GM19438 (cell line): ENCODE data around the gene CNTRL.
A peak's percentile ranks its signal among the peaks of the same experiment; 100 is the strongest.
"Not testable (repeated sequence)": the region's sequence is repeated elsewhere in the genome, so short reads cannot be mapped to it uniquely, and the experiment has no call there.

Experiments
- ATAC-seq: cut with Tn5 transposase; IDR thresholded peaks from one replicate; pipeline ENCODE4 v1.9.1; 2021; ENCODE audit warnings: low read depth; ENCODE audit not compliant: unreplicated experiment

Gene CNTRL

GRCh38 chr9:121067640-121068039, 7.1 kb upstream of the CNTRL start:
- no peak for ATAC-seq

GRCh38 chr9:121069396-121069795, 5.4 kb upstream of the CNTRL start:
- no peak for ATAC-seq

- no peak for ATAC-seq
These were observed 3.4 kb upstream of the CNTRL start for GRCh38 chr9:121071370-121071755.

- no peak for ATAC-seq
These were observed 2.9 kb upstream of the CNTRL start for GRCh38 chr9:121071756-121072421.

GRCh38 chr9:121073038-121073437, 1.7 kb upstream of the CNTRL start:
- no peak for ATAC-seq

GRCh38 chr9:121075251-121076036, 689 bp downstream of the CNTRL start:
- ATAC-seq: peak; percentile 9

GRCh38 chr9:121082075-121082474, 7.3 kb downstream of the CNTRL start:
- no peak for ATAC-seq

GRCh38 chr9:121085661-121086060, 10.9 kb downstream of the CNTRL start:
- ATAC-seq: no peak

- no peak for ATAC-seq
These were observed 13.8 kb downstream of the CNTRL start for GRCh38 chr9:121088576-121088975.

GRCh38 chr9:121090743-121091142, 16.0 kb downstream of the CNTRL start:
- not testable (repeated sequence) for ATAC-seq

GRCh38 chr9:121095057-121095456, 20.3 kb downstream of the CNTRL start:
- ATAC-seq: no peak

- ATAC-seq: no peak
These were observed 23.9 kb downstream of the CNTRL start for GRCh38 chr9:121098567-121099198.

GRCh38 chr9:121104054-121104453, 29.3 kb downstream of the CNTRL start:
- not testable (repeated sequence) for ATAC-seq

- ATAC-seq: no peak
These were observed 30.8 kb downstream of the CNTRL start for GRCh38 chr9:121105531-121105930.

- no peak for ATAC-seq
These were observed 32.3 kb downstream of the CNTRL start for GRCh38 chr9:121107029-121107428.

GRCh38 chr9:121107881-121108280, 33.1 kb downstream of the CNTRL start:
- ATAC-seq: no peak

GRCh38 chr9:121115466-121115865, 40.7 kb downstream of the CNTRL start:
- ATAC-seq: no peak

GRCh38 chr9:121118266-121118665, 43.5 kb downstream of the CNTRL start:
- no peak for ATAC-seq

GRCh38 chr9:121120386-121120785, 45.6 kb downstream of the CNTRL start:
- no peak for ATAC-seq

- peak; percentile 100 for ATAC-seq
These were observed 46.9 kb downstream of the CNTRL start for GRCh38 chr9:121121582-121122087.

GRCh38 chr9:121122246-121123032, 47.7 kb downstream of the CNTRL start:
- ATAC-seq: no peak
